ENCODE results near the gene BRCA2.

- no peak for TF ChIP-seq POLR2A (IDR thresholded peaks at IDR 0.05)
- TF ChIP-seq CTCF (IDR thresholded peaks at IDR 0.05), result no peak
Observed at GRCh38 chr13:32317716-32318465, 2.6 kb downstream of the BRCA2 start.

All from thyroid gland (tissue), 4 donors.